GM08714 (cell line): ENCODE data around the gene STK4.

Source experiments
- H3K4me3 ChIP-seq: fragments of 200-500 bp; sonication (Bioruptor generic); 2 replicates; pipeline ENCODE4 v1.5.1; 2014; ENCODE audit warnings: mild to moderate bottlenecking, low read length, inconsistent platforms
- ZNF274 ChIP-seq: IDR thresholded peaks from 2 replicates; pipeline ENCODE4 v1.6.1; 2012; ENCODE audit warnings: mild to moderate bottlenecking, low read depth, low read length

The STK4 gene

GRCh38 chr20:44942264-44942973, 23.9 kb upstream of the STK4 start:
- TF ChIP-seq ZNF274 = no peak
- no peak overlapping the region for H3K4me3 ChIP-seq

DNA sequence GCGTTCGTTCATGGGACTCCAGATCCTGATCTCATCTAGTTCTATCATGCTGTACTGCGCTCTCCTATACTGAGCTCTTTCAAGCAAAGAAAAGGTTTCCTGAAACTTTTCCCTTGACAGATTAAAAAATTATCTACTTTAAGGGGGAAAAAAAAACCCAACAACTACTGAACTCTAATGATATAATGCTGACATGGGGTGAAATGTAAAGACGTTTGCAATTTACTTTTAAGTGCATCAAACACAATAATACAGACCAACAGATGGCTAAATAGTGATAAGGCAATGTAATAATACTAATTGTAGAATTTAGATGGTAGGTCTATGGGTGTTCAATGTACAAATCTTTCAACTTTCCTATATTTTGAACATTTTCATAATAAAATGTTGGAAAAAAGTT, 22.5 kb upstream of the STK4 start:
- TF ChIP-seq ZNF274 = no peak
- no peak overlapping the region for H3K4me3 ChIP-seq

DNA sequence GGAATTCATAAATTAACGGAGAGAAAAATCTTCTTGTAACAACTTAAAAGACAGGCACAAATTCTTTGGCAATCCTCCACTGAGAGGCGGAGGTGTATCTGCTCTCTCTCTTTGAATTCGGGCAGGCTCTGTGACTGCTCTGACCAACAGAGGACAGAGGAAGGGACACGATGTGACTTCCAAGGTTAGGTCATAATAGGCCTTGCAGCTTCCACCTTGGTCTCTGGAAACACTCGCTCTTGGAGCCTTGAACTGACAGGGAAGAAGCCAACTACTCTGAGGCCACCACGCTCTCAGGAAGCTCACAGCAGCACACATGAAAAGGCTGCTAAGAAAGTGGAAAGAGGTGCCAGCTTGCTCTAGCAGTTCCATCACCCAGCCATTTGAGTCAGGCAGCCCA, 21.1 kb upstream of the STK4 start:
- TF ChIP-seq ZNF274 = no peak
- H3K4me3 ChIP-seq = no peak overlapping the region

DNA sequence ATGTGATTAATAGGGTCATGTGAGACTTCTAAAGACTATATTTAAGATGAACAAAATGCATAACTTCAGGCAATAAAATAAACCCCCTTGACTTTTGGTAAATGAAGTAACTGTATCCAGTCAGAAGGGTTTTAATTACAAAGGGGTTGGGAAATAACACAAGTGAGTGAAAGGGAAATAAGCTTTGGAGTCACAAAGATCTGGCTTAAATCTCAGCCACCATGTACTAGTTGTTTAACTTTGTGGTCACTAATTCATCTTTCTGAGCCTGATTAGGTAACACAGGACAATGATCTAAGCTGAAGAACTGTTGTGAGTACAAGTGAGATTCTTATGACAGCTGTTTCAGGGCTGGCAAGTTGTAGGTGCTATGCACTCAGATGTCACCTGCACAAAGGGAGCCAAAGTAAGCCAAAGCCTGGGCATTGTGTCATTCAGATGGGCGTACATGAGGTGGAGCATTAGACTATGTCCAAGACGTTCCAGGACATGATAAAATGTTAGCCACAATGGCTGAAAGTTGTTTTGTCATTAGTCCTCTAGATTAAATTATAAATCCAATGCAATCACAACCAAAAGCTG, 19.9 kb upstream of the STK4 start:
- TF ChIP-seq ZNF274 = no peak
- H3K4me3 ChIP-seq = no peak overlapping the region

- H3K4me3 ChIP-seq = no peak overlapping the region
- TF ChIP-seq ZNF274 = no peak
These were observed 18.2 kb upstream of the STK4 start for GRCh38 chr20:44948107-44948506.

- no peak for TF ChIP-seq ZNF274
- H3K4me3 ChIP-seq = no peak overlapping the region
These were observed 17.8 kb upstream of the STK4 start for GRCh38 chr20:44948513-44948912.

DNA sequence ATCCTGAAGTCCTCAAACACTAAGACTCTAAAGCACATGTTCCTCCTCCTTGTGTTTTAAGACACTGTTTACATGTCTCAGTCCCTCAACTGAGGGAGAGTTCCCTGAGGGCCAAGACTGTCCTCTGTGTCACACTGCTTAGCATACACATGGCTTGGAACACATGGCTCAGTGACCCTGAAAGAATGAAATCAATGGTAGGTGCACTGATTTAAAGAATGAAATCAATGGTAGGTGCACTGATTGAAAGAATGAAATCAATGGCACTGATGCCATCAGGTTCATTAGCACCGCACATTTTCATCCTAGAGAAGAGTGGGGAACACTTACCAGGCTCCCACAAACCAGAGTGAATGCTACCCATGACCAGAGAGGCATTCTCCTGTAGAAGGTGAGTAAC, 15.9 kb upstream of the STK4 start:
- TF ChIP-seq ZNF274 = no peak
- no peak overlapping the region for H3K4me3 ChIP-seq

- no peak overlapping the region for H3K4me3 ChIP-seq
- no peak for TF ChIP-seq ZNF274
These were observed 13.6 kb upstream of the STK4 start for GRCh38 chr20:44952731-44953130.

DNA sequence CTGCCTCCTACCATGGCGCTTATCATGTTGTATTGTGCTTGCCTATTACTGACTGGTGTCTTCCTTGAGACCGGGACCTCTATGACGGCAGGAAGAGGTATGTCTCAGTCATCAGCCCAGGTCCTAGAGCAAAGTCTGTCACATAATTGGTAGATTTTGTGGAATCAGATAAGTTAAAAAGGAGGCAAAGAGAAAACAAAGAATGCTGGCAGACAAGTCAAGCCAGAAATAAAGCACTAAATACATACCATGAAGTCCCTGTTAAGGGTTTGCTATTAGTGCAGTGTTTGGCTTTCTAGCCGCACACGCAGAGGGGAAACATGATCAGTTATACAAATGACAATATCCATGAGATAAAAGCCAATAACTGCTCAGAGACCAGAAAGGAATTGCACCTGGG, 12.1 kb upstream of the STK4 start:
- no peak for TF ChIP-seq ZNF274
- H3K4me3 ChIP-seq = no peak overlapping the region

DNA sequence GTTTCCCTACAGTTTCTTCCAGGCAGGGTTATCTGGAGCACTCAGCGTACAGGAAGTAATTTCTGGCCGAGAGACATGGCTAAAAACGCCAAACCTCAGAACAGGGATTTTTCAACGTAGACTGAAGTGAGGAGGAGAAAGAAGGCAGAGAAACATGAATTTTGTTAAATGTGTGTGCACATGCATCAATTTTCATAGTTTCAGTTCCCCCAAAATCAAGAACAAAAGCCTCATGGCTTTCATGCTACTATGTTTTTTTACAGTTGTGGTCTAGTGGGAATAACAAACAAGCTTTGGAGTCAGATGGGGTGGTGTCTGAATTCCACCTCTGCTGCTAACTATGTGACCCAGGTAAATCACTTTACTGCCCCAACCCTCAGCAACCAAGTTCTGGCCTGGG, 11.0 kb upstream of the STK4 start:
- H3K4me3 ChIP-seq = no peak overlapping the region
- TF ChIP-seq ZNF274 = no peak

DNA sequence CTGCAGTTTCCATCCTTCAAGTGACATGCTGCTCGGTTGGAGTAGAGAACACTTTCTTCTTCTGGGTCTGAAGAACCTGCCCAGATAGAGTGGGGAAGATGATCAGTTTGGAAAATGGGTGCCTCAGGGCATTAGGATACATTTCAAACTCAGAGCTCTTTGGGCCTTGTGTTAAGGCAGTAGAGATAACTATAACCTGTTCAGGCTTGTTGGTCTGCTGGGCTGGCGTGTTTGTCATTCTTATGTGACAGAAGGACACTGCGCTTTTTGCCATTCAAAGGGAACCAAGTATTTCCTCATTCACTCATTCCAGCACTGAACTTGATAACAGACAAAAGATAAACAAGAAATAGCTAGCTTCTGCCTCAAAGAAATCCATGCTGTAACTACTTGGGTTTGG, 9.9 kb upstream of the STK4 start:
- no peak overlapping the region for H3K4me3 ChIP-seq
- no peak for TF ChIP-seq ZNF274

DNA sequence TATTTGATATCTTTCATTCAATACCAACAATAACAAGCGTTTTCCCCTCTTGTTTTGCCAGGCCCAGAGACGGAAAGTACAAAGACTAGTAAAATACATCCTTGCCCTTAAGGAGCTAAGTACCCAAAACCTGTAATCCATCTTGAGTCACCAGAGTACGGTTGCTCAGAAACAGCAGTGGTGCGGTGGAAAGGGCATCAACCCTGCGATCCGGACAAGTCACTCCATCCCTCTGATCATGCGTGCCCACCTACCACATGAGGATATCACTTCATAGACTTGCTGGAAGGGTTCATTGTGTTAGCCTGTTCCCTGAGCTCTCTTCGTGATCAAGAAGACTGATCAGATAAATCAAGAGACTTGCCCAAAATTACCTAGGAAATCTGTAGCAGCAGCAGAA, 8.0 kb upstream of the STK4 start:
- no peak for TF ChIP-seq ZNF274
- no peak overlapping the region for H3K4me3 ChIP-seq

GRCh38 chr20:44959082-44959637, 7.2 kb upstream of the STK4 start:
- no peak for TF ChIP-seq ZNF274
- peak overlapping the region; percentile 97 for H3K4me3 ChIP-seq

DNA sequence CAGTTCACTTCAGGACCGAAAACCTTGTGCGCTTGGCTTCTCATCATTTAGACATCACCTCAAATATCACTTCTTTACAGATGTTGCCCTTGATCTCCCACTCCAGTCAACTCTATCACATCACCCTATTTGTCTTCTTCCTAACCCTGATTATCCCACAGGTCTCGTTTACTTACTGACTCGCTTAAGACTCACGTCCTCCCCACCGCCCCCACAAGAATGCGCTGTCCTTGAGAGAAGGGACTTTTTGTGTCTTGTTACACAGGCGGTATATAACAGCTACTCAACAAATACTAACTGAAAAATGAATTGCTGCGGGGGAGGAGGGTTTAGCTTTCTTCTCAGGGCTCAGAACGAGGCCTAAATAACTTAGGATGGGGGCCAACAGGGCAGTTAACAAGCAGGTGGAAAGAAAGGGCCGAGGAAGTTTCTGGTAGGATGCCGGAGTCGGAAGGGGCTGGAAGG, 6.6 kb upstream of the STK4 start:
- TF ChIP-seq ZNF274 = no peak
- H3K4me3 ChIP-seq = peak overlapping the region; percentile 97

GRCh38 chr20:44960103-44960852, 6.0 kb upstream of the STK4 start, which contains the start of gene TOMM34:
Gene TOMM34 (minus strand): TSS chr20:44960397. CDS start chr20:44960333, 64 bp downstream.
- TF ChIP-seq ZNF274 = no peak
- H3K4me3 ChIP-seq = peak within 1 kb of the TSS; percentile 97
